ENCODE data around the gene HNRNPR. TPM values are rescaled to one million over a fixed set of nuclear protein-coding genes. Genes with fewer than 3 reads are reported as not detected.
A peak's percentile ranks its signal among the peaks of the same experiment; 100 is the strongest.
"Not testable (repeated sequence)": the region's sequence is repeated elsewhere in the genome, so short reads cannot be mapped to it uniquely, and the experiment has no call there.

HNRNPR gene
- polyA plus RNA-seq, 1 of the 3 experiments (the other 2 are of a cell fraction), result 111 TPM

- Histone ChIP-seq H3K4me3 (ENCODE audit: low read depth in 2 of 2, low read length in 1 of 2) (no peak overlapping the region), H3K79me2 (ENCODE audit: insufficient read depth) (no peaks in the 10 kb centered on the region), H3K4me2 (no peak overlapping the region), H3K27ac (ENCODE audit: low read depth in 2 of 2, low read length in 1 of 2) (no peak overlapping the region), H3K4me1 (ENCODE audit: control insufficient read depth in 1 of 2, insufficient read depth in 2 of 2, low read depth in 1 of 2, low read length in 1 of 2) (peaks cover 0 to 20% of the 10 kb centered on the region in 2 experiments; a peak in 3 of 4 replicates), H4K20me1 (ENCODE audit: insufficient read depth) (no peaks in the 10 kb centered on the region), H3K27me3 (ENCODE audit: insufficient read depth) (no peaks in the 10 kb centered on the region), H3K9ac (no peak overlapping the region), H2AFZ (ENCODE audit: low read depth) (no peak overlapping the region), H3K36me3 (replicated peaks in 1 of 2; ENCODE audit: control insufficient read depth in 1 of 2, insufficient read depth in 2 of 2, low read length in 1 of 2) (no peaks in the 10 kb centered on the region), H3F3A (replicated peaks; ENCODE audit: insufficient read depth) (peaks cover 15% of the 10 kb centered on the region), H3K9me3 (no peaks in the 10 kb centered on the region), H3K9me2 (no peaks in the 10 kb centered on the region)
- no peak for TF ChIP-seq ELF1 (IDR thresholded peaks at IDR 0.05)
- 63% methylated on average over 5 of the region's 5 CpGs for WGBS (ENCODE audit: low lambda C conversion rate)
- ChIA-PET POLR2A (no interaction called here), CTCF (no interaction called here)
- DNase-seq, result no peak
These were observed 36.6 kb upstream of the HNRNPR start for GRCh38 chr1:23380719-23381118.

GRCh38 chr1:23380236-23380635 lies 36.2 kb upstream of the HNRNPR start:
- H2AFZ ChIP-seq (ENCODE audit: low read depth); CTCF ChIA-PET; H3K4me3 ChIP-seq (ENCODE audit: low read depth in 2 of 2, low read length in 1 of 2); DNase-seq; H3K9me3 ChIP-seq; H3K9me2 ChIP-seq; H3K4me2 ChIP-seq; H3K27ac ChIP-seq (ENCODE audit: low read depth in 2 of 2, low read length in 1 of 2); H3K9ac ChIP-seq; H3K36me3 ChIP-seq (replicated peaks in 1 of 2; ENCODE audit: control insufficient read depth in 1 of 2, insufficient read depth in 2 of 2, low read length in 1 of 2); H4K20me1 ChIP-seq (ENCODE audit: insufficient read depth); H3K79me2 ChIP-seq (ENCODE audit: insufficient read depth); H3K27me3 ChIP-seq (ENCODE audit: insufficient read depth); POLR2A ChIA-PET: not testable (repeated sequence)
- H3F3A ChIP-seq (replicated peaks; ENCODE audit: insufficient read depth), result peaks cover 15% of the 10 kb centered on the region
- WGBS (ENCODE audit: low lambda C conversion rate), result 68% methylated on average over 4 of the region's 4 CpGs
- peaks cover 0 to 16% of the 10 kb centered on the region in 2 experiments; a peak in 3 of 4 replicates for H3K4me1 ChIP-seq (ENCODE audit: control insufficient read depth in 1 of 2, insufficient read depth in 2 of 2, low read depth in 1 of 2, low read length in 1 of 2)

- H3K9me3 ChIP-seq, result no peaks in the 10 kb centered on the region
- 78% methylated on average over 19 of the region's 19 CpGs for WGBS (ENCODE audit: low lambda C conversion rate)
- H2AFZ ChIP-seq (ENCODE audit: low read depth), result no peak overlapping the region
- ChIA-PET CTCF (interaction anchor here (2.1 kb wide), 1 partner anchor 27 kb away, joined by 8 read pairs; no protein-coding TSS in a partner anchor), POLR2A (no interaction called here)
- no peak for DNase-seq
- H3F3A ChIP-seq (replicated peaks; ENCODE audit: insufficient read depth), result peaks cover 15% of the 10 kb centered on the region
- no peaks in the 10 kb centered on the region; the same call in 1 of the 2 replicates for H3K79me2 ChIP-seq (ENCODE audit: insufficient read depth)
- no peaks in the 10 kb centered on the region for H4K20me1 ChIP-seq (ENCODE audit: insufficient read depth)
- H3K27ac ChIP-seq (ENCODE audit: low read depth in 2 of 2, low read length in 1 of 2), result peak overlapping the region; percentile 28 to 64; a peak in 2 of 4 replicates
- peak overlapping the region; percentile 34; the same call in 1 of the 2 replicates for H3K4me2 ChIP-seq
- H3K4me3 ChIP-seq (ENCODE audit: low read depth in 2 of 2, low read length in 1 of 2), result no peak overlapping the region
- H3K27me3 ChIP-seq (ENCODE audit: insufficient read depth), result no peaks in the 10 kb centered on the region
- H3K9me2 ChIP-seq, result no peaks in the 10 kb centered on the region
- peaks cover under 1 to 13% of the 10 kb centered on the region in 2 experiments; a peak in 3 of 4 replicates for H3K4me1 ChIP-seq (ENCODE audit: control insufficient read depth in 1 of 2, insufficient read depth in 2 of 2, low read depth in 1 of 2, low read length in 1 of 2)
- H3K36me3 ChIP-seq (replicated peaks in 1 of 2; ENCODE audit: control insufficient read depth in 1 of 2, insufficient read depth in 2 of 2, low read length in 1 of 2), result no peaks in the 10 kb centered on the region
- peak overlapping the region; percentile 38 for H3K9ac ChIP-seq
- TF ChIP-seq SMC3 (IDR thresholded peaks at IDR 0.05; ENCODE audit: low read depth, low read length) (no peak), PBX3 (IDR thresholded peaks at IDR 0.05) (no peak), POLR2AphosphoS5 (IDR thresholded peaks at IDR 0.05; ENCODE audit: low read depth, low read length) (no peak), FOXJ3 (CRISPR knock-in tag; IDR thresholded peaks at IDR 0.05) (no peak), EZH2phosphoT487 (IDR thresholded peaks at IDR 0.05; ENCODE audit: borderline replicate concordance, low read depth) (no peak), FOXM1 (IDR thresholded peaks at IDR 0.05; ENCODE audit: low read depth) (no peak), JUND (IDR thresholded peaks at IDR 0.05) (peak; percentile 49; the same call in 1 of the 2 replicates), TCF12 (IDR thresholded peaks at IDR 0.05) (0 out of 2 replicates have a peak, but pooled peaks have one; percentile 8), TEAD4 (IDR thresholded peaks at IDR 0.05; ENCODE audit: borderline replicate concordance, insufficient read depth) (no peak), USF2 (IDR thresholded peaks at IDR 0.05; ENCODE audit: borderline replicate concordance, low read depth, low read length) (no peak), TAF1 (IDR thresholded peaks at IDR 0.05; ENCODE audit: borderline replicate concordance, low read depth, low read length) (no peak), MAX (IDR thresholded peaks at IDR 0.05; ENCODE audit: low read depth) (0 out of 2 replicates have a peak, but pooled peaks have one; percentile 26), RFX5 (IDR thresholded peaks at IDR 0.05; ENCODE audit: low read length) (no peak), RCOR1 (IDR thresholded peaks at IDR 0.05; ENCODE audit: low read length) (no peak), SIN3A (IDR thresholded peaks at IDR 0.05; ENCODE audit: borderline replicate concordance, low read depth, low read length) (no peak), GATA2 (CRISPR knock-in tag; IDR thresholded peaks at IDR 0.05) (no peak), NFIC (IDR thresholded peaks at IDR 0.05; ENCODE audit: borderline replicate concordance) (no peak), RXRA (IDR thresholded peaks at IDR 0.05; ENCODE audit: borderline replicate concordance, low read depth) (peak; percentile 63; the same call in 1 of the 2 replicates)
These were observed 33.1 kb upstream of the HNRNPR start for GRCh38 chr1:23376890-23377811.
